GM12878 (cell line): Measurements from ENCODE around the gene PTCH2. TPM values are rescaled to one million over a fixed set of nuclear protein-coding genes. Genes with fewer than 3 reads are reported as not detected.

Experiments
- ATAC-seq: fragments of 200-7000 bp; cut with Tn5 transposase; 3 replicates; pipeline ENCODE4 v1.9.1; 2020; ENCODE audit warnings: mild to moderate bottlenecking, moderate library complexity
- BruUV-seq: library from RNA; stranded (reverse); fragments of 400-500 nt; replicated peaks from 2 replicates; lab custom pipeline; 2021; lab: Mats Ljungman, UMichigan
- CTCF ChIA-PET: fragments of 300-600 bp; sonication (Branson Sonifier 250); formaldehyde crosslinking; extraction: SDS; loops from one replicate; lab custom pipeline; 2021; ENCODE audit warnings: inconsistent platforms; lab: Yijun Ruan, JAX
- POLR2A ChIA-PET: fragments of 350-600 bp; formaldehyde crosslinking; extraction: SDS; loops from one replicate; lab custom pipeline; 2021; ENCODE audit warnings: inconsistent platforms; lab: Charles Lee
- RAD21 ChIA-PET: fragments of 300-600 bp; sonication (Branson Sonifier 250); formaldehyde crosslinking; loops from one replicate; lab custom pipeline; 2023; ENCODE audit warnings: antibody characterized with exemption; ENCODE audit not compliant: unreplicated experiment; lab: Charles Lee
- SMC1A ChIA-PET: fragments of 300-600 bp; sonication (Branson Sonifier 250); formaldehyde crosslinking; loops from one replicate; lab custom pipeline; 2023; ENCODE audit not compliant: unreplicated experiment, uncharacterized antibody; lab: Charles Lee
- DNase-seq: peaks from one replicate; pipeline ENCODE4 v3.0.0-alpha.2; 2011; ENCODE audit warnings: low read depth, low spot score
- FAIRE-seq: peaks from 3 replicates; lab custom pipeline; 2011; peaks lifted over from hg19 to GRCh38; lab: Jason Lieb, UNC
- H2AFZ ChIP-seq: 2 replicates; pipeline ENCODE4 v1.6.0; 2011; ENCODE audit warnings: low read depth, low read length, control low read depth; ENCODE audit not compliant: control insufficient read depth
- H3K27ac ChIP-seq: 2 replicates; pipeline ENCODE4 v1.5.1; 2011; ENCODE audit warnings: control low read depth; ENCODE audit not compliant: control insufficient read depth, insufficient read depth
- H3K27me3 ChIP-seq, 2 experiments: replicated peaks in 1 of 2; 2 replicates each; pipeline versions ENCODE4 v1.6.0 to v1.6.1; 2011; ENCODE audit warnings: low read length in 1 of 2; ENCODE audit not compliant: control insufficient read depth in 2 of 2, insufficient read depth in 2 of 2
- H3K36me3 ChIP-seq, 2 experiments: 2 replicates each; pipeline ENCODE4 v1.5.1; 2011; ENCODE audit warnings: low read length in 1 of 2; ENCODE audit not compliant: control insufficient read depth in 2 of 2, insufficient read depth in 2 of 2
- H3K4me1 ChIP-seq: 2 replicates; pipeline ENCODE4 v1.6.1; 2011; ENCODE audit warnings: mild to moderate bottlenecking, low read length, moderate library complexity, mixed read lengths; ENCODE audit not compliant: control insufficient read depth, insufficient read depth
- H3K4me2 ChIP-seq: 2 replicates; pipeline ENCODE4 v1.6.0; 2011; ENCODE audit warnings: control low read depth; ENCODE audit not compliant: control insufficient read depth, insufficient read depth
- H3K4me3 ChIP-seq: fragments of 200-600 bp; sonication (generic); 2 replicates; pipeline ENCODE4 v1.5.1; 2016
- H3K79me2 ChIP-seq: 2 replicates; pipeline ENCODE4 v1.6.0; 2011; ENCODE audit warnings: low read length; ENCODE audit not compliant: control insufficient read depth, insufficient read depth
- H3K9ac ChIP-seq: 2 replicates; pipeline ENCODE4 v1.8.0; 2011; ENCODE audit warnings: low read length, control low read depth, mixed read lengths; ENCODE audit not compliant: control insufficient read depth, insufficient read depth
- H3K9me3 ChIP-seq: replicated peaks from 3 replicates; pipeline ENCODE4 v1.5.1; 2011; ENCODE audit warnings: mild to moderate bottlenecking, low read length; ENCODE audit not compliant: control insufficient read depth, insufficient read depth
- H4K20me1 ChIP-seq: 2 replicates; pipeline ENCODE4 v1.6.0; 2011; ENCODE audit not compliant: control insufficient read depth, insufficient read depth
- BMI1 ChIP-seq: fragments of 450-650 bp; IDR thresholded peaks from 2 replicates; pipeline ENCODE4 v1.6.1; 2016; ENCODE audit warnings: mild to moderate bottlenecking, moderate library complexity, borderline replicate concordance
- HDAC2 ChIP-seq: fragments of 200-600 bp; sonication (generic); IDR thresholded peaks from 2 replicates; pipeline ENCODE4 v1.6.1; 2017
- NKRF ChIP-seq: fragments of 450-650 bp; conservative IDR thresholded peaks from 2 replicates; pipeline ENCODE4 v1.6.1; 2017; ENCODE audit warnings: mild to moderate bottlenecking, moderate library complexity
- RB1 ChIP-seq: fragments of 450-650 bp; formaldehyde crosslinking; IDR thresholded peaks from 2 replicates; pipeline ENCODE4 v1.6.1; 2017; ENCODE audit warnings: mild to moderate bottlenecking, borderline replicate concordance
- SKIL ChIP-seq: fragments of 450-650 bp; IDR thresholded peaks from 2 replicates; pipeline ENCODE4 v1.6.1; 2017; ENCODE audit warnings: mild to moderate bottlenecking, low read depth, inconsistent platforms; ENCODE audit not compliant: poor library complexity, severe bottlenecking
- SREBF2 ChIP-seq: IDR thresholded peaks from 2 replicates; pipeline ENCODE4 v1.6.1; 2012; ENCODE audit warnings: mild to moderate bottlenecking, low read length
- YBX1 ChIP-seq: fragments of 450-650 bp; IDR thresholded peaks from 2 replicates; pipeline ENCODE4 v1.6.1; 2016; ENCODE audit warnings: antibody characterized with exemption
- YY1 ChIP-seq: IDR thresholded peaks from 2 replicates; pipeline ENCODE4 v1.6.1; 2011; ENCODE audit warnings: low read depth, mild to moderate bottlenecking, low read length
- ZSCAN29 ChIP-seq: fragments of 450-650 bp; IDR thresholded peaks from 2 replicates; pipeline ENCODE4 v1.6.1; 2017; ENCODE audit warnings: mild to moderate bottlenecking, moderate library complexity
- WGBS: methylation state at CpG from one replicate; pipeline ENCODE4 v1.1.6; 2016; ENCODE audit warnings: low lambda C conversion rate; ENCODE audit not compliant: insufficient replicate concordance, insufficient coverage; ENCODE audit errors: missing lambda C conversion rate; 5-methylcytosine and 5-hydroxymethylcytosine counted together
- in situ Hi-C: fragments of 300-500 bp; cut with MboI; formaldehyde crosslinking; loops from 9 replicates; pipeline ENCODE4 v1.14.3; 2018; ENCODE audit warnings: mixed read lengths
- intact Hi-C: fragments of 100-400 bp; cut with micrococcal nuclease; formaldehyde crosslinking; loops from one replicate; pipeline ENCODE4 v1.14.2; 2022; ENCODE audit not compliant: unreplicated experiment
- polyA plus RNA-seq, 11 experiments: library from polyadenylated mRNA; depleted of rRNA in 4 of 11; unstranded in 6 of 11; stranded (reverse) in 5 of 11; fragments of >200 nt; fragmentation: Nextera tagmentation in 4 of 11; fragmentation: Illumina TruSeq in 1 of 11; extraction: Ambion mirVana in 4 of 11; extraction: Trizol in 1 of 11; gene quantifications; 1 replicate in 1 of 11; 2 replicates in 10 of 11; pipeline versions ENCODE4 v1.2.1 to v1.2.3, GENCODE V29; 2011 to 2016; ENCODE audit warnings: inconsistent platforms in 2 of 11, missing spikeins in 2 of 11, low read depth in 1 of 11
- total RNA-seq, 4 experiments: library from RNA; depleted of rRNA in 3 of 4; stranded (reverse); fragments of >200 nt in 3 of 4; fragmentation: Illumina TruSeq in 1 of 4; extraction: Trizol in 1 of 4; gene quantifications; 2 replicates each; pipeline versions ENCODE4 v1.2.1 to v1.2.3, GENCODE V29; 2013 to 2021
- TF ChIP-seq, protein P1 (sequence below): fragments of 450-650 bp; IDR thresholded peaks from 2 replicates; pipeline ENCODE4 v1.6.1; 2017; ENCODE audit warnings: antibody characterized with exemption, mild to moderate bottlenecking, moderate library complexity
- TF ChIP-seq, protein P2 (sequence below): IDR thresholded peaks from 2 replicates; pipeline ENCODE4 v1.6.1; 2012; ENCODE audit warnings: low read depth, low read length, improper control_type of control experiment

The PTCH2 gene
- total and polyA plus RNA-seq, 10 of the 15 experiments (the other 5 are each of a cell fraction or from before 2014, with no cell fraction given): 0.03 to 8.4 (median 0.10) TPM

GRCh38 chr1:44817771-44818495 lies 25.1 kb downstream of the PTCH2 start:
- no peaks in the 10 kb centered on the region for H3K9me3 ChIP-seq
- H4K20me1 ChIP-seq: no peaks in the 10 kb centered on the region
- no peak overlapping the region for H2AFZ ChIP-seq
- no peak overlapping the region for H3K4me3 ChIP-seq
- CTCF ChIA-PET: interaction anchor here (0.8 to 4.7 kb wide), 8 partner anchors 10 to 675 kb away, joined by 3 to 45 read pairs (median 6); partner anchors contain the start of genes BTBD19, DYNLT4, PLK3 and RNU5D-1
- no peaks in the 10 kb centered on the region for H3K79me2 ChIP-seq
- no peak overlapping the region for H3K4me2 ChIP-seq
- POLR2A ChIA-PET: interaction anchor here (0.8 to 5.9 kb wide), 7 partner anchors 9 to 96 kb away, joined by 3 to 56 read pairs (median 4); partner anchors contain the start of genes BEST4, BTBD19, DYNLT4 and PLK3
- TF ChIP-seq ZSCAN29 (no peak), NKRF (no peak), RB1 (no peak), HDAC2 (no peak), YBX1 (no peak), SKIL (no peak), BMI1 (no peak), YY1 (no peak), SREBF2 (no peak)
- TF ChIP-seq, protein P1, sequence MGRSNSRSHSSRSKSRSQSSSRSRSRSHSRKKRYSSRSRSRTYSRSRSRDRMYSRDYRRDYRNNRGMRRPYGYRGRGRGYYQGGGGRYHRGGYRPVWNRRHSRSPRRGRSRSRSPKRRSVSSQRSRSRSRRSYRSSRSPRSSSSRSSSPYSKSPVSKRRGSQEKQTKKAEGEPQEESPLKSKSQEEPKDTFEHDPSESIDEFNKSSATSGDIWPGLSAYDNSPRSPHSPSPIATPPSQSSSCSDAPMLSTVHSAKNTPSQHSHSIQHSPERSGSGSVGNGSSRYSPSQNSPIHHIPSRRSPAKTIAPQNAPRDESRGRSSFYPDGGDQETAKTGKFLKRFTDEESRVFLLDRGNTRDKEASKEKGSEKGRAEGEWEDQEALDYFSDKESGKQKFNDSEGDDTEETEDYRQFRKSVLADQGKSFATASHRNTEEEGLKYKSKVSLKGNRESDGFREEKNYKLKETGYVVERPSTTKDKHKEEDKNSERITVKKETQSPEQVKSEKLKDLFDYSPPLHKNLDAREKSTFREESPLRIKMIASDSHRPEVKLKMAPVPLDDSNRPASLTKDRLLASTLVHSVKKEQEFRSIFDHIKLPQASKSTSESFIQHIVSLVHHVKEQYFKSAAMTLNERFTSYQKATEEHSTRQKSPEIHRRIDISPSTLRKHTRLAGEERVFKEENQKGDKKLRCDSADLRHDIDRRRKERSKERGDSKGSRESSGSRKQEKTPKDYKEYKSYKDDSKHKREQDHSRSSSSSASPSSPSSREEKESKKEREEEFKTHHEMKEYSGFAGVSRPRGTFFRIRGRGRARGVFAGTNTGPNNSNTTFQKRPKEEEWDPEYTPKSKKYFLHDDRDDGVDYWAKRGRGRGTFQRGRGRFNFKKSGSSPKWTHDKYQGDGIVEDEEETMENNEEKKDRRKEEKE: no peak
- TF ChIP-seq, protein P2, sequence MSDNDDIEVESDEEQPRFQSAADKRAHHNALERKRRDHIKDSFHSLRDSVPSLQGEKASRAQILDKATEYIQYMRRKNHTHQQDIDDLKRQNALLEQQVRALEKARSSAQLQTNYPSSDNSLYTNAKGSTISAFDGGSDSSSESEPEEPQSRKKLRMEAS: no peak
- DNase-seq (no peak), ATAC-seq (no peak), FAIRE-seq (no peak)
- no peak overlapping the region for H3K27ac ChIP-seq
- SMC1A ChIA-PET: interaction anchor here (0.6 to 5.9 kb wide), 9 partner anchors 9 to 100 kb away, joined by 3 to 52 read pairs (median 3); partner anchors contain the start of genes BEST4, BTBD19, DYNLT4 and PLK3
- intact Hi-C loops: loop anchor here (5.0 kb wide), 1 partner anchor 41 kb away; the partner anchor contains the start of gene RPS8
- no peaks in the 10 kb centered on the region for H3K27me3 ChIP-seq
- peaks cover 7% of the 10 kb centered on the region for H3K4me1 ChIP-seq
- in situ Hi-C loops: no loop called here
- no TSS peak for BruUV-seq
- no peaks in the 10 kb centered on the region for H3K36me3 ChIP-seq
- 96% methylated on average over 11 of the region's 11 CpGs for WGBS
- H3K9ac ChIP-seq: no peak overlapping the region
- RAD21 ChIA-PET: interaction anchor here (1.4 to 3.5 kb wide), 3 partner anchors 9 to 96 kb away, joined by 4 to 41 read pairs (median 23); partner anchors contain the start of genes BTBD19 and PLK3
